ENCODE data around the gene VEGFA.

The VEGFA gene

DNA sequence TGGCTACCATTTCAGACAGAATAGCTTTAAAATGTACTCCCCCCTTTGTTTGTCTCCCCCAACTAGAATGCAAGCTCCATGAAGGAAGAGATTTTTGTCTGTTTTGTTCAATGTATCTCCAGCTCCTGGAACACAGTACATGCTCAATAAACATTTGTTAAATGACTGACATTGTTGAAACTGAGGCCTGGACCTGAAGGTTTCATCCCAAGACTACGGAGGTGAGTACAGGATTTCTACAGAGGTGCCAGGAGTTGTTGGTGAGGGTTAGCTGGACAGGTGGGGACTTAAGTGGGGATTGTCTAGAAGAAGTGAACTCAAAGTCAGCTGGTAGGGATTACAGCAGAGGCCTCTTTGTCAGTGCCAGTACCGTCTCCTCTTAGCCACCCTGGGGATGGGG, 19.4 kb downstream of the VEGFA start:
- TF ChIP-seq POLR2AphosphoS5 (IDR thresholded peaks at IDR 0.05; ENCODE audit: low read depth, low read length) (no peak), SIN3A (IDR thresholded peaks at IDR 0.05; ENCODE audit: borderline replicate concordance, insufficient read depth, low read length) (no peak), TAF1 (IDR thresholded peaks at IDR 0.05; ENCODE audit: borderline replicate concordance, insufficient read depth, low read length) (no peak), FOXP2 (optimal IDR thresholded peaks at IDR 0.05; ENCODE audit: borderline replicate concordance, extremely low read depth, extremely low read length, insufficient read depth) (no peak)
- TF ChIP-seq, protein P1, sequence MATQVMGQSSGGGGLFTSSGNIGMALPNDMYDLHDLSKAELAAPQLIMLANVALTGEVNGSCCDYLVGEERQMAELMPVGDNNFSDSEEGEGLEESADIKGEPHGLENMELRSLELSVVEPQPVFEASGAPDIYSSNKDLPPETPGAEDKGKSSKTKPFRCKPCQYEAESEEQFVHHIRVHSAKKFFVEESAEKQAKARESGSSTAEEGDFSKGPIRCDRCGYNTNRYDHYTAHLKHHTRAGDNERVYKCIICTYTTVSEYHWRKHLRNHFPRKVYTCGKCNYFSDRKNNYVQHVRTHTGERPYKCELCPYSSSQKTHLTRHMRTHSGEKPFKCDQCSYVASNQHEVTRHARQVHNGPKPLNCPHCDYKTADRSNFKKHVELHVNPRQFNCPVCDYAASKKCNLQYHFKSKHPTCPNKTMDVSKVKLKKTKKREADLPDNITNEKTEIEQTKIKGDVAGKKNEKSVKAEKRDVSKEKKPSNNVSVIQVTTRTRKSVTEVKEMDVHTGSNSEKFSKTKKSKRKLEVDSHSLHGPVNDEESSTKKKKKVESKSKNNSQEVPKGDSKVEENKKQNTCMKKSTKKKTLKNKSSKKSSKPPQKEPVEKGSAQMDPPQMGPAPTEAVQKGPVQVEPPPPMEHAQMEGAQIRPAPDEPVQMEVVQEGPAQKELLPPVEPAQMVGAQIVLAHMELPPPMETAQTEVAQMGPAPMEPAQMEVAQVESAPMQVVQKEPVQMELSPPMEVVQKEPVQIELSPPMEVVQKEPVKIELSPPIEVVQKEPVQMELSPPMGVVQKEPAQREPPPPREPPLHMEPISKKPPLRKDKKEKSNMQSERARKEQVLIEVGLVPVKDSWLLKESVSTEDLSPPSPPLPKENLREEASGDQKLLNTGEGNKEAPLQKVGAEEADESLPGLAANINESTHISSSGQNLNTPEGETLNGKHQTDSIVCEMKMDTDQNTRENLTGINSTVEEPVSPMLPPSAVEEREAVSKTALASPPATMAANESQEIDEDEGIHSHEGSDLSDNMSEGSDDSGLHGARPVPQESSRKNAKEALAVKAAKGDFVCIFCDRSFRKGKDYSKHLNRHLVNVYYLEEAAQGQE (IDR thresholded peaks at IDR 0.05; ENCODE audit: insufficient read depth in 1 of 2, low read depth in 2 of 2, low read length in 2 of 2) = no peak

DNA sequence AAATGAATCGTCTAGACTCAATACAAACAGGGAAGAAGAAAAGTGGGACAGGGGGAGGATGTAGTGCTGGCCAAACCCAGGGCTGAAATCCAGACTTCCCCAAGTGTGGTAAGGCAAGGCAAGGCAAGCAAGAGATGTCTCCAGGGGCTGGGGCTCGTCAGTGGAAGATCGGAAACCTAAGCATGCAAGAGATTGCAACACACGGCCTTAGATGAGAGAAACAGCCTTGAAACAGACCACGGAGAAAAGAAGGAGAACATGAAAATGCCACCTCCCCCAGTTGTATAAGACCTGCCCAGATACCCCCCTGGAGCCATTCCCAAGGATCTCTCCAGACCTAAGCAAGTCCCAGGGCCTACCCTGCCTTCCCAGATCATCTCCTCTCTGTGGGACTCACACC, 20.0 kb downstream of the VEGFA start:
- TF ChIP-seq POLR2AphosphoS5 (IDR thresholded peaks at IDR 0.05; ENCODE audit: low read depth, low read length) = no peak
- TF ChIP-seq SIN3A (IDR thresholded peaks at IDR 0.05; ENCODE audit: borderline replicate concordance, insufficient read depth, low read length) = no peak

DNA sequence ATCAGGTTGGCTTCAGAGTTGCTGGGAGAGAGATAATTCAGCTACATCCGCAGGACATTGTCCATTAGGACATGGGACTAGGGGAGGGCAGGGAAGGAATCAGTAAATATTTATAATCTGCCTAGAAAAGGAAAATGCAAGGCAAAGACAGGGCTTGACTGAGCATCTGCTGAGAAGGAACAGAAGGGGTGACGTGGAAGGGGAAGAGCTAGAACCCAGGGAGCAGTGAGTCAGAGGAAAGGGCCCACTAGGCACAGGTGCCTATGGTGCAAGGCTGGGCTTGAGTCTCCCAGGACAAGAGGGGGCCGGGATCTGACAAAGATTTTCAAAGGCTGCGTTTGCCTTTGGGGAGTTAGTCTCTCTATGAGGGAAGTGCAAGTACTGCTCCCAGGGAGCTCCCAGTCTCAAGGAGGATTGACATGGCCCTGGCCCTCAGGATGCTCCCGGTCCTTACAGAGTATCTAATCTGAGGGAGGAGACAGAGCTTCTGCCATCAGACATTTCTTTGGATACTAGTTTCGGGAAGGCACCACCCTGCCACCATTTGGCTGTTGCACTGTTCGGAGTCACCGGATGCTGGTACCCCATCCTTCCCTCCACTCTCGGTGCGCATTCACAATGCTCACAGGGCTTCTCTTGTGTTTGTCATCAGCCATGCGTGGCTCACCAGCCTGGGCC, 21.9 kb downstream of the VEGFA start:
- no peak for TF ChIP-seq SIN3A (IDR thresholded peaks at IDR 0.05; ENCODE audit: borderline replicate concordance, insufficient read depth, low read length)
- no peak for TF ChIP-seq POLR2AphosphoS5 (IDR thresholded peaks at IDR 0.05; ENCODE audit: low read depth, low read length)
- no peak for TF ChIP-seq TAF1 (IDR thresholded peaks at IDR 0.05; ENCODE audit: borderline replicate concordance, insufficient read depth, low read length)
- TF ChIP-seq, protein P1 (IDR thresholded peaks at IDR 0.05; ENCODE audit: insufficient read depth in 1 of 2, low read depth in 2 of 2, low read length in 2 of 2) = no peak
- TF ChIP-seq FOXP2 (optimal IDR thresholded peaks at IDR 0.05; ENCODE audit: borderline replicate concordance, extremely low read depth, extremely low read length, insufficient read depth) = no peak

DNA sequence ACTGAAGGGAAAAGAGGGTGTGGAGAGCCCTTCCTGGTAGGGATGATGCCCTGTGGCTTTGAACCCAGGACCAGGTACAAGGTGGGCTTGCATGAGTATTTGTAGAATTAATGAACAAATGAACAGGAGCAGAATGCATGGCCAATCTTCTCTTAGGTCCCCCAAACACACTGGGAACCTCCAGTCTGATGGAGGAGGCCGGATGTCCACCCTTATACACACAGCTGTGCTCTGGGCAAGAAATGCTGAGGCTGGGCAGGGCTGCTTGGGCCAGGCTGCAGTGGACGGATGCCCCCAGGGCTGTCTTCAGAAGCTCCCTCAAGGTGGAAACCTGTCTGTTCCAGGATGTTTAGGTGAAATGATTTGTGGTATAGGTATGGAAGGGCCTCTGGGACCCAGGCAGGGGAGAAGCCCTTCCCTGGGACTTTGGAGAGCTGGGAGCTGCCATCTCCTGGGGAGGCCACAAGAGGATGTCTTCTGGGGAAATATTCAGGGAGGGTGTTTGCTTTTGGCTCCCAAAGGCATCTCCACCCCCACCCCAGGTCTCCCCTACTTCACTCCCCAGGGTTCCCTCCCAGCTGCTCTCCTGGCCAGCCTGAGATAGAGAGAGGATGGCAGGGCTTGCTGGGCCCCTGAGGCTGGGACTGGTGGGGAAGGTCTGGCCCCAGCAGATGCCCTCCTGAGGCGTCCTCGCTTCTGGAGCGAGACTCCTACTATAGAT, 23.3 kb downstream of the VEGFA start:
- no peak for TF ChIP-seq SIN3A (IDR thresholded peaks at IDR 0.05; ENCODE audit: borderline replicate concordance, insufficient read depth, low read length)
- TF ChIP-seq, protein P1 (IDR thresholded peaks at IDR 0.05; ENCODE audit: insufficient read depth in 1 of 2, low read depth in 2 of 2, low read length in 2 of 2) = no peak
- TF ChIP-seq POLR2AphosphoS5 (IDR thresholded peaks at IDR 0.05; ENCODE audit: low read depth, low read length) = no peak
- TF ChIP-seq TAF1 (IDR thresholded peaks at IDR 0.05; ENCODE audit: borderline replicate concordance, insufficient read depth, low read length) = no peak
- TF ChIP-seq FOXP2 (optimal IDR thresholded peaks at IDR 0.05; ENCODE audit: borderline replicate concordance, extremely low read depth, extremely low read length, insufficient read depth) = no peak

DNA sequence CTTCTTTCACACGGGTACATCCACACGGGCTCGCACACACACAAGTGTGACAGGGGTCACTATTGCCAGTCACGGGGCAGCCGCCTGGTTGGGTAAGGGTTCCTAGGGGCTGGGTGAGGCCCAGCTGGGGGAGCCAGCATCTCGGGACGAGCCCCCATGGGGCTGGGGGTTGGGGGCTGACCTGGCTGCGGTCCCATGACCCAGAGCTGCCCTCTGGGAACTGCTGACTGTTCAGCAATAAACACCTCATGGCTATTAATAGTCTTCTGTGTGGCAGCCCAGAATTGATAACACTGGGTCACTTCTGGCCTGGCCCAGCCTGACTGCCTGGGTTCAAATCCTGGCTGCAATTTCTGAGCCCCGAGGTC, 23.8 kb downstream of the VEGFA start:
- TF ChIP-seq SIN3A (IDR thresholded peaks at IDR 0.05; ENCODE audit: borderline replicate concordance, insufficient read depth, low read length) (no peak), POLR2AphosphoS5 (IDR thresholded peaks at IDR 0.05; ENCODE audit: low read depth, low read length) (no peak), TAF1 (IDR thresholded peaks at IDR 0.05; ENCODE audit: borderline replicate concordance, insufficient read depth, low read length) (no peak), FOXP2 (optimal IDR thresholded peaks at IDR 0.05; ENCODE audit: borderline replicate concordance, extremely low read depth, extremely low read length, insufficient read depth) (no peak)
- TF ChIP-seq, protein P1 (IDR thresholded peaks at IDR 0.05; ENCODE audit: insufficient read depth in 1 of 2, low read depth in 2 of 2, low read length in 2 of 2) = no peak

Data from PFSK-1 (cell line).